ENCODE measurements around the gene SLC25A22.

GRCh38 chr11:802018-802617 is 4.0 kb upstream of the SLC25A22 start:
- no peak for TF ChIP-seq CTCF (conservative IDR thresholded peaks at IDR 0.05)
- TF ChIP-seq EZH2 (IDR thresholded peaks at IDR 0.05; ENCODE audit: low read depth): no peak
